MM.1S (cell line): ENCODE data around the gene CARMIL1.
"Not testable (repeated sequence)": the region's sequence is repeated elsewhere in the genome, so short reads cannot be mapped to it uniquely, and the experiment has no call there.

Experiments used
- DNase-seq: peaks from one replicate; pipeline ENCODE4 v3.0.0-alpha.2; 2015
- H2AFZ ChIP-seq: fragments of 300-600 bp; sonication (generic); 2 replicates; pipeline ENCODE4 v1.6.0; 2016; ENCODE audit warnings: antibody characterized with exemption, low read length
- H3F3A ChIP-seq: fragments of 300-600 bp; sonication (generic); 2 replicates; pipeline ENCODE4 v1.6.1; 2016; ENCODE audit warnings: mild to moderate bottlenecking, antibody characterized with exemption, low read length, moderate library complexity, mixed read lengths; ENCODE audit not compliant: insufficient read depth
- H3K27ac ChIP-seq: fragments of 300-600 bp; sonication (generic); 2 replicates; pipeline ENCODE4 v1.5.1; 2016; ENCODE audit warnings: mild to moderate bottlenecking, low read length
- H3K27me3 ChIP-seq: fragments of 300-600 bp; sonication (generic); replicated peaks from 2 replicates; pipeline ENCODE4 v1.6.0; 2016; ENCODE audit warnings: low read length; ENCODE audit not compliant: insufficient read depth
- H3K36me3 ChIP-seq: fragments of 300-600 bp; sonication (generic); replicated peaks from 2 replicates; pipeline ENCODE4 v1.6.1; 2016; ENCODE audit warnings: mild to moderate bottlenecking, low read length, mixed read lengths; ENCODE audit not compliant: insufficient read depth
- H3K4me1 ChIP-seq: fragments of 300-600 bp; sonication (generic); 2 replicates; pipeline ENCODE4 v1.6.1; 2016; ENCODE audit warnings: low read length, mixed read lengths
- H3K4me2 ChIP-seq: fragments of 300-600 bp; sonication (generic); 2 replicates; pipeline ENCODE4 v1.6.0; 2016; ENCODE audit warnings: low read depth, low read length
- H3K4me3 ChIP-seq: fragments of 300-600 bp; sonication (generic); 2 replicates; pipeline ENCODE4 v1.5.1; 2016; ENCODE audit warnings: low read length, mixed read lengths
- H3K79me2 ChIP-seq: fragments of 300-600 bp; sonication (generic); 2 replicates; pipeline ENCODE4 v1.6.1; 2016; ENCODE audit warnings: mixed run types, low read length, mixed read lengths
- H3K9ac ChIP-seq: fragments of 300-600 bp; sonication (generic); 2 replicates; pipeline ENCODE4 v1.6.1; 2016; ENCODE audit warnings: low read length, mixed read lengths
- H3K9me2 ChIP-seq: fragments of 300-600 bp; sonication (generic); replicated peaks from 2 replicates; pipeline ENCODE4 v1.6.1; 2016; ENCODE audit warnings: mild to moderate bottlenecking, low read length, mixed read lengths; ENCODE audit not compliant: insufficient read depth
- H3K9me3 ChIP-seq: fragments of 300-600 bp; sonication (generic); replicated peaks from 2 replicates; pipeline ENCODE4 v1.6.1; 2016; ENCODE audit warnings: mild to moderate bottlenecking, low read length, mixed read lengths; ENCODE audit not compliant: insufficient read depth
- H4K20me1 ChIP-seq: fragments of 300-600 bp; sonication (generic); 2 replicates; pipeline ENCODE4 v1.6.1; 2016; ENCODE audit warnings: mild to moderate bottlenecking, low read length, moderate library complexity, mixed read lengths; ENCODE audit not compliant: insufficient read depth
- EZH2 ChIP-seq: fragments of 300-600 bp; sonication (generic); optimal IDR thresholded peaks from 2 replicates; pipeline ENCODE3; 2017; ENCODE audit warnings: low read depth, mild to moderate bottlenecking, antibody characterized with exemption, low read length, mixed read lengths
- EZH2phosphoT487 ChIP-seq: fragments of 300-600 bp; sonication (generic); IDR thresholded peaks from 2 replicates; pipeline ENCODE4 v1.6.1; 2018; ENCODE audit warnings: antibody characterized with exemption, low read length
- TF ChIP-seq, protein P1 (sequence below): fragments of 300-600 bp; sonication (generic); IDR thresholded peaks from 2 replicates; pipeline ENCODE4 v1.5.1; 2016; ENCODE audit warnings: antibody characterized with exemption, low read length, mixed read lengths

CARMIL1 gene

DNA sequence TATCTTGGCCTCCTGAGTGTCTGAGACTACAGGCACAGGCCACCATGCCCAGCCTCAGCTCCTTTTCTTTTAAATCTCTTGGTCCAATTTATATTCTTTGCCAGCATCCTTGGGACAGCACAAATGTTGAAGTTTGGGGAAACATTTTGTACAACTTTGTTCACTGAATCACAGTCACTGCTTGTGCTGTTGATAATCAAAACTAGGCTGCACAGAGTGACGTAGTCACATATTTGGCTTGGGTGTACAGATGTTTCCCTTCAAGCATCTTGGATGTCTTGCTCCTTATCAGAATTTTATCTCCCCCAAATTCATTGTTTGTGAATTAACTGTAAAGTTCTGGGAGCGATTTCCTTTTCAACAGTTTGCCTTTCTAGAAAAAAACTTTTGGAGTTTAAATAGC lies 17.9 kb downstream of the CARMIL1 start:
- no peak overlapping the region for H3K9ac ChIP-seq
- H3K4me1 ChIP-seq, result peaks cover 66% of the 10 kb centered on the region
- H3K27me3 ChIP-seq, result no peaks in the 10 kb centered on the region
- peak overlapping the region; percentile 64; the same call in 1 of the 2 replicates for H3K27ac ChIP-seq
- peaks cover 40% of the 10 kb centered on the region for H3F3A ChIP-seq
- H3K4me2 ChIP-seq, result peak overlapping the region; percentile 66; the same call in 1 of the 2 replicates
- no peaks in the 10 kb centered on the region for H3K36me3 ChIP-seq
- no peak overlapping the region for H3K4me3 ChIP-seq
- H4K20me1 ChIP-seq, result no peaks in the 10 kb centered on the region
- no peak for DNase-seq
- no peak overlapping the region for H2AFZ ChIP-seq
- H3K9me3 ChIP-seq, result no peaks in the 10 kb centered on the region
- TF ChIP-seq, protein P1, sequence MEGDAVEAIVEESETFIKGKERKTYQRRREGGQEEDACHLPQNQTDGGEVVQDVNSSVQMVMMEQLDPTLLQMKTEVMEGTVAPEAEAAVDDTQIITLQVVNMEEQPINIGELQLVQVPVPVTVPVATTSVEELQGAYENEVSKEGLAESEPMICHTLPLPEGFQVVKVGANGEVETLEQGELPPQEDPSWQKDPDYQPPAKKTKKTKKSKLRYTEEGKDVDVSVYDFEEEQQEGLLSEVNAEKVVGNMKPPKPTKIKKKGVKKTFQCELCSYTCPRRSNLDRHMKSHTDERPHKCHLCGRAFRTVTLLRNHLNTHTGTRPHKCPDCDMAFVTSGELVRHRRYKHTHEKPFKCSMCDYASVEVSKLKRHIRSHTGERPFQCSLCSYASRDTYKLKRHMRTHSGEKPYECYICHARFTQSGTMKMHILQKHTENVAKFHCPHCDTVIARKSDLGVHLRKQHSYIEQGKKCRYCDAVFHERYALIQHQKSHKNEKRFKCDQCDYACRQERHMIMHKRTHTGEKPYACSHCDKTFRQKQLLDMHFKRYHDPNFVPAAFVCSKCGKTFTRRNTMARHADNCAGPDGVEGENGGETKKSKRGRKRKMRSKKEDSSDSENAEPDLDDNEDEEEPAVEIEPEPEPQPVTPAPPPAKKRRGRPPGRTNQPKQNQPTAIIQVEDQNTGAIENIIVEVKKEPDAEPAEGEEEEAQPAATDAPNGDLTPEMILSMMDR, result no peak
- TF ChIP-seq EZH2 (no peak), EZH2phosphoT487 (no peak)
- peaks cover 98% of the 10 kb centered on the region for H3K79me2 ChIP-seq
- no peaks in the 10 kb centered on the region for H3K9me2 ChIP-seq

DNA sequence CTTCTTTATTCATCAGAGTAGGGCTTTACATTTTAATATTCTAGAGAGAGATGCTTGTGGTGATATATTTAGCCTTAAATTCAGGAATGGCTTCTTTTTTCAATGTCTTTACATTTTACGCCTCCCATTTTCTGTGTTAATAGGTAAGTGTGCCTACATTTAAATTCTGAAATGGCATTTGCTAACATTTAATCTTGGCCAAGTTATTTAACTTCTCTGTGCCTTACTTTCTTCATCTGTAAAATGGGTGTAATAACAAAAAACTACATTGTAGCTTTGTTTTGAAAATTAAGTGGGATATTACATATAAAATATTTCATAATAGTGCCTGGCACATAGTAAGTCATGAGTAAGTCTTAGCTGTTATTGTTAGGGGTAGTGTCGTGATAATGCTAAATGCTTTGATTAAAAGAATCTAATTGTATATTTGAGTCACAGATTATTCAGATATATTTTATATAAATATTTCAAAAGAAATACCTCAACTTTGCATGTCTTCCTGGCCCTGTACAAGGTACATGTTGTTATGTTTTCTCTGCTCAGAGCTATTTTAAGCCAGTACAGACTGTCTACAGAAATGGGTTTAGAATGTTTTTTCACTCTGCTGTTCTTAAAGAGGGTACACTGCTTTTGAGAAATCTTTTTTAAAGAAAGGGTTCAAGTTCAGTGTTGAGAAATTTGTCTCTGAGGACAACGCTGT lies 18.8 kb downstream of the CARMIL1 start:
- no peaks in the 10 kb centered on the region for H3K36me3 ChIP-seq
- H3K79me2 ChIP-seq, result peaks cover 98% of the 10 kb centered on the region
- H3K4me1 ChIP-seq, result peaks cover 72% of the 10 kb centered on the region
- no peaks in the 10 kb centered on the region for H3K9me2 ChIP-seq
- TF ChIP-seq EZH2, result no peak
- TF ChIP-seq, protein P1, result no peak
- no peak for TF ChIP-seq EZH2phosphoT487
- no peak for DNase-seq
- no peak overlapping the region for H2AFZ ChIP-seq
- H3K27me3 ChIP-seq, result no peaks in the 10 kb centered on the region
- H3F3A ChIP-seq, result peaks cover 41% of the 10 kb centered on the region
- H3K27ac ChIP-seq, result peak overlapping the region; percentile 64; the same call in 1 of the 2 replicates
- peak overlapping the region; percentile 28; the same call in 1 of the 2 replicates for H3K4me3 ChIP-seq
- peak overlapping the region; percentile 66 for H3K4me2 ChIP-seq
- H3K9ac ChIP-seq, result peak overlapping the region; percentile 19; the same call in 1 of the 2 replicates
- H3K9me3 ChIP-seq, result no peaks in the 10 kb centered on the region
- H4K20me1 ChIP-seq, result no peaks in the 10 kb centered on the region

DNA sequence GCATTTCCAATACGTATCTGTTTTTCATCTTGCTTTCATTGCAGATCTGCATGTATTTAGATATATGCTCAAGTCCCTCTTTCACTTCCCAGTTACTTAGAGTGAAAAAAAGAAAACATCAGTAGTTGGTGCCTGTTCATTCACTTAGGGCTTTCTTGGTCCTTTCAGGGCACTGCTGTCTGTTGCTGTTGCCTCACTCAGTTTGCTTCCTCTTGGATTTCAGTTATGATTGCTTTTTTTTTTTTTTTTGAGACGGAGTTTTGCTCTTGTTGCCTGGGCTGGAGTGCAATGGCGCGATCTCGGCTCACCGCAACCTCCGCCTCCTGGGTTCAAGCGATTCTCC lies 19.3 kb downstream of the CARMIL1 start:
- DNase-seq, result not testable (repeated sequence)
- H3K4me3 ChIP-seq, result peak overlapping the region; percentile 28; the same call in 1 of the 2 replicates

DNA sequence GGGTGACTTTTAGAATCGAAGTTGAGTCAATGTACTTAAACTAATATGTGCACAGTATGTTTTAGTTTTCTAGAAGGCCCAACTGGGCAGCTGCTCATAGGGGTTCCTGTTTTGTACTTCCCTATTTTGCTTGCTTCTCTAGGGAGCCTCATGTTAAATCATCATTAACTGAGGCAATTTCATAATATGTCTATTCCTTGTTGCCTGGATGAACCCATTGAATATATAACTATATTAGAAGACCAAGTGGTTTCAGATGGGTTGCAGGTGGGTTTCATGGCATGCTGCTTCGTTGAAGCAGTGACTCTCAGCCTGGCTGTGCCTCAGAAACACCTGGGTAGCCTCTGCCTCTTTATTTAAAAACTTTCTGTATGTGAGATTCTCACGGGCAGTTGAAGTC lies 22.2 kb downstream of the CARMIL1 start:
- TF ChIP-seq EZH2 (no peak), EZH2phosphoT487 (no peak)
- TF ChIP-seq, protein P1, result no peak
- H3F3A ChIP-seq, result peaks cover 30% of the 10 kb centered on the region
- no peaks in the 10 kb centered on the region for H4K20me1 ChIP-seq
- H3K9ac ChIP-seq, result peak overlapping the region; percentile 9; the same call in 1 of the 2 replicates
- no peaks in the 10 kb centered on the region for H3K27me3 ChIP-seq
- H3K4me1 ChIP-seq, result peaks cover 61% of the 10 kb centered on the region
- H3K79me2 ChIP-seq, result peaks cover 98% of the 10 kb centered on the region
- no peak overlapping the region for H2AFZ ChIP-seq
- H3K9me3 ChIP-seq, result no peaks in the 10 kb centered on the region
- no peaks in the 10 kb centered on the region for H3K36me3 ChIP-seq
- no peaks in the 10 kb centered on the region for H3K9me2 ChIP-seq
- peak overlapping the region; percentile 61; the same call in 1 of the 2 replicates for H3K27ac ChIP-seq
- peak; percentile 45 for DNase-seq
- H3K4me3 ChIP-seq, result 0 out of 2 replicates have a peak overlapping the region, but pooled peaks have one; percentile 3
- H3K4me2 ChIP-seq, result peak overlapping the region; percentile 59

More for the DNA sequence above, 19.3 kb downstream of the CARMIL1 start:
- not testable (repeated sequence) for H4K20me1 ChIP-seq, H2AFZ ChIP-seq, H3K36me3 ChIP-seq, H3K9me2 ChIP-seq, H3K27me3 ChIP-seq, H3K9me3 ChIP-seq
- Histone ChIP-seq H3K9ac (peak overlapping the region; percentile 19; the same call in 1 of the 2 replicates), H3K79me2 (peaks cover 98% of the 10 kb centered on the region), H3K27ac (peak overlapping the region; percentile 64; the same call in 1 of the 2 replicates), H3K4me1 (peaks cover 72% of the 10 kb centered on the region), H3K4me2 (peak overlapping the region; percentile 66), H3F3A (peaks cover 41% of the 10 kb centered on the region)
